Neural progenitor cell (in vitro differentiated cells): ENCODE results near the gene ZGPAT.

ENCODE experiments used
- EZH2 ChIP-seq: fragments of 200-600 bp; sonication (generic); IDR thresholded peaks from 2 replicates; pipeline ENCODE4 v1.6.1; 2017; ENCODE audit warnings: antibody characterized with exemption, mild to moderate bottlenecking, moderate library complexity
- EZH2phosphoT487 ChIP-seq: fragments of 200-600 bp; sonication (generic); IDR thresholded peaks from 2 replicates; pipeline ENCODE4 v1.6.1; 2017; ENCODE audit warnings: antibody characterized with exemption
- TF ChIP-seq, protein P1 (sequence below): fragments of 200-600 bp; sonication (generic); IDR thresholded peaks from 2 replicates; pipeline ENCODE4 v1.5.1; 2017; ENCODE audit warnings: antibody characterized with exemption, mild to moderate bottlenecking

GRCh38 chr20:63665708-63666107, 42.1 kb upstream of the ZGPAT start:
- TF ChIP-seq, protein P1, sequence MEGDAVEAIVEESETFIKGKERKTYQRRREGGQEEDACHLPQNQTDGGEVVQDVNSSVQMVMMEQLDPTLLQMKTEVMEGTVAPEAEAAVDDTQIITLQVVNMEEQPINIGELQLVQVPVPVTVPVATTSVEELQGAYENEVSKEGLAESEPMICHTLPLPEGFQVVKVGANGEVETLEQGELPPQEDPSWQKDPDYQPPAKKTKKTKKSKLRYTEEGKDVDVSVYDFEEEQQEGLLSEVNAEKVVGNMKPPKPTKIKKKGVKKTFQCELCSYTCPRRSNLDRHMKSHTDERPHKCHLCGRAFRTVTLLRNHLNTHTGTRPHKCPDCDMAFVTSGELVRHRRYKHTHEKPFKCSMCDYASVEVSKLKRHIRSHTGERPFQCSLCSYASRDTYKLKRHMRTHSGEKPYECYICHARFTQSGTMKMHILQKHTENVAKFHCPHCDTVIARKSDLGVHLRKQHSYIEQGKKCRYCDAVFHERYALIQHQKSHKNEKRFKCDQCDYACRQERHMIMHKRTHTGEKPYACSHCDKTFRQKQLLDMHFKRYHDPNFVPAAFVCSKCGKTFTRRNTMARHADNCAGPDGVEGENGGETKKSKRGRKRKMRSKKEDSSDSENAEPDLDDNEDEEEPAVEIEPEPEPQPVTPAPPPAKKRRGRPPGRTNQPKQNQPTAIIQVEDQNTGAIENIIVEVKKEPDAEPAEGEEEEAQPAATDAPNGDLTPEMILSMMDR: no peak
- TF ChIP-seq EZH2 (no peak), EZH2phosphoT487 (no peak)
